ENCODE data around the gene POLD1.

DNA sequence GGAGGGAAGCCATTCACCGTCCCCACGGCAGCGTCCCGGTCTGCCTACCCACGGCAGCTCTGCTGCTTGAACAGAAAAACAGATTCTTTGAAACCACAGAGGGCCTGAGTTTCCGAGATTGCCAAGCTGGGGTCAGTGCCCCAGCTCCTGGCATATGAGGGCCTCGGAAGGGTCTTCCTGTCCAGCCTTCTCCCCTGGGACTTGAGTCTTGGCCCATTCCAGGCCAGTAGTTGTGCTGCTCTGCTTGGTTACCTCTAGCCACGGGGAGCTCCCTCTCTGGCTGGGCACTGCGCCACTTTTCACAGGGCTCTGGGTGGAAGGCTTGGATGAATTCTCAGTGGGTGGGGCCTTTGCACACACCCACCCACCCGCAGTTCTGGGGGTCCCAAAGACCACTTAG, 26.0 kb downstream of the POLD1 start:
- TF ChIP-seq, protein P1, sequence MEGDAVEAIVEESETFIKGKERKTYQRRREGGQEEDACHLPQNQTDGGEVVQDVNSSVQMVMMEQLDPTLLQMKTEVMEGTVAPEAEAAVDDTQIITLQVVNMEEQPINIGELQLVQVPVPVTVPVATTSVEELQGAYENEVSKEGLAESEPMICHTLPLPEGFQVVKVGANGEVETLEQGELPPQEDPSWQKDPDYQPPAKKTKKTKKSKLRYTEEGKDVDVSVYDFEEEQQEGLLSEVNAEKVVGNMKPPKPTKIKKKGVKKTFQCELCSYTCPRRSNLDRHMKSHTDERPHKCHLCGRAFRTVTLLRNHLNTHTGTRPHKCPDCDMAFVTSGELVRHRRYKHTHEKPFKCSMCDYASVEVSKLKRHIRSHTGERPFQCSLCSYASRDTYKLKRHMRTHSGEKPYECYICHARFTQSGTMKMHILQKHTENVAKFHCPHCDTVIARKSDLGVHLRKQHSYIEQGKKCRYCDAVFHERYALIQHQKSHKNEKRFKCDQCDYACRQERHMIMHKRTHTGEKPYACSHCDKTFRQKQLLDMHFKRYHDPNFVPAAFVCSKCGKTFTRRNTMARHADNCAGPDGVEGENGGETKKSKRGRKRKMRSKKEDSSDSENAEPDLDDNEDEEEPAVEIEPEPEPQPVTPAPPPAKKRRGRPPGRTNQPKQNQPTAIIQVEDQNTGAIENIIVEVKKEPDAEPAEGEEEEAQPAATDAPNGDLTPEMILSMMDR (IDR thresholded peaks at IDR 0.05; ENCODE audit: low read length): no peak
- TF ChIP-seq EZH2 (IDR thresholded peaks at IDR 0.05; ENCODE audit: borderline replicate concordance, low read length): no peak
